Esophagus squamous epithelium (tissue), 5 donors: ENCODE measurements around the gene EML1. TPM values are rescaled to one million over a fixed set of nuclear protein-coding genes. Genes with fewer than 3 reads are reported as not detected.

Source experiments
- DNase-seq: peaks from one replicate; lab custom pipeline; 2025; lab: John Stamatoyannopoulos, UW
- H3K27ac ChIP-seq, 4 donors: fragments of 200-600 bp; sonication (generic); one replicate each; pipeline ENCODE4 v1.5.1; 2016 to 2019; ENCODE audit warnings: mild to moderate bottlenecking in 1 of 4
- H3K27me3 ChIP-seq, 4 donors: fragments of 200-600 bp; sonication (generic); 1 replicate in 3 of 4; 2 replicates in 1 of 4; pipeline versions ENCODE4 v1.5.1 to v1.6.0; 2017 to 2021; ENCODE audit warnings: antibody characterized with exemption in 1 of 4
- H3K36me3 ChIP-seq, 3 donors: fragments of 200-600 bp; sonication (generic); one replicate each; pipeline ENCODE4 v1.5.1; 2016 to 2019
- H3K4me1 ChIP-seq, 3 donors: fragments of 200-600 bp; sonication (generic); one replicate each; pipeline ENCODE4 v1.5.1; 2017 to 2019
- H3K4me3 ChIP-seq, 4 donors: fragments of 200-600 bp; sonication (generic); 1 replicate in 3 of 4; 2 replicates in 1 of 4; pipeline ENCODE4 v1.5.1; 2016 to 2019; ENCODE audit warnings: mild to moderate bottlenecking in 2 of 4, moderate library complexity in 1 of 4
- H3K9me3 ChIP-seq, 3 donors: fragments of 200-600 bp; sonication (generic); one replicate each; pipeline ENCODE4 v1.5.1; 2016 to 2019
- POLR2A ChIP-seq, 4 donors: fragments of 450-650 bp; IDR thresholded peaks; one replicate each; pipeline ENCODE4 v1.6.1; 2017; ENCODE audit warnings: antibody characterized with exemption in 4 of 4, mild to moderate bottlenecking in 4 of 4, moderate library complexity in 3 of 4
- WGBS, 2 donors: methylation state at CpG; one replicate each; pipeline ENCODE4 v1.1.5; 2018; 5-methylcytosine and 5-hydroxymethylcytosine counted together
- intact Hi-C: fragments of 100-400 bp; cut with DNase I; formaldehyde crosslinking; loops from one replicate; pipeline ENCODE4 v1.15.0; 2022
- total RNA-seq, 4 donors: library from RNA; depleted of rRNA; stranded (reverse); fragments of >200 nt; gene quantifications; one replicate each; pipeline ENCODE4 v1.1.0, GENCODE V29; 2016
- TF ChIP-seq, protein P1 (sequence below), 6 experiments: fragments of 450-650 bp in 4 of 6; fragments of 200-600 bp in 2 of 6; sonication (generic) in 2 of 6; IDR thresholded peaks; one replicate each; pipeline ENCODE4 v1.5.1; 2016 to 2019; ENCODE audit warnings: antibody characterized with exemption in 6 of 6, mild to moderate bottlenecking in 4 of 6, moderate library complexity in 4 of 6
- donor health status: DM: yes; HTN: yes; CAD: no.

Gene EML1
- total RNA-seq, 4 donors from 2014 or later, result 3.0 to 22.9 (median 9.4) TPM

DNA sequence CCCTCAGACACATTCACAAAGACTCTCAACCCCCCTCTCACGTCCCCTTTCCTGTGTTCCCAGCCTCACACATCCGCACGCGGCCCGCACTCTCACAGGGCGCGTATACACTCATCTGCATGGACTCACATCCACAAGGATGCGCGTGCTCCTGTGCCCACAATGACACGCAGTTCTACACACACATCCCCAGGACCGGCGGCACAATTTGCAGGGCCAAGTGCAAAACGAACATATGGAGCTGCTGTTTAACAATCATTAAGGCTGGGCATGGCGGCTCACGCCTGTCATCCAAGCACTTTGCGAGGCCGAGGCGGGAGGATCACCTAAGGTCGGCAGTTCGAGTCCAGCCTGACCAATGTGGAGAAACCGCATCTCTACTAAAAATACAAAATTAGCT, 36.4 kb upstream of the EML1 start:
- Histone ChIP-seq H3K36me3 (no peaks in the 10 kb centered on the region), H3K27ac (peak overlapping the region in 3 of 4 donors; percentile 70 to 87 (median 75)), H3K27me3 (peaks cover 0 to 22% (median 0%) of the 10 kb centered on the region in 4 donors), H3K4me1 (peaks cover 43 to 77% (median 65%) of the 10 kb centered on the region in 3 donors), H3K9me3 (no peaks in the 10 kb centered on the region), H3K4me3 (no peak overlapping the region)
- 87 to 92% methylated on average over 13 to 20 of the region's 21 CpGs for WGBS, 2 donors
- TF ChIP-seq POLR2A (IDR thresholded peaks at IDR 0.05), result no peak
- TF ChIP-seq, protein P1, sequence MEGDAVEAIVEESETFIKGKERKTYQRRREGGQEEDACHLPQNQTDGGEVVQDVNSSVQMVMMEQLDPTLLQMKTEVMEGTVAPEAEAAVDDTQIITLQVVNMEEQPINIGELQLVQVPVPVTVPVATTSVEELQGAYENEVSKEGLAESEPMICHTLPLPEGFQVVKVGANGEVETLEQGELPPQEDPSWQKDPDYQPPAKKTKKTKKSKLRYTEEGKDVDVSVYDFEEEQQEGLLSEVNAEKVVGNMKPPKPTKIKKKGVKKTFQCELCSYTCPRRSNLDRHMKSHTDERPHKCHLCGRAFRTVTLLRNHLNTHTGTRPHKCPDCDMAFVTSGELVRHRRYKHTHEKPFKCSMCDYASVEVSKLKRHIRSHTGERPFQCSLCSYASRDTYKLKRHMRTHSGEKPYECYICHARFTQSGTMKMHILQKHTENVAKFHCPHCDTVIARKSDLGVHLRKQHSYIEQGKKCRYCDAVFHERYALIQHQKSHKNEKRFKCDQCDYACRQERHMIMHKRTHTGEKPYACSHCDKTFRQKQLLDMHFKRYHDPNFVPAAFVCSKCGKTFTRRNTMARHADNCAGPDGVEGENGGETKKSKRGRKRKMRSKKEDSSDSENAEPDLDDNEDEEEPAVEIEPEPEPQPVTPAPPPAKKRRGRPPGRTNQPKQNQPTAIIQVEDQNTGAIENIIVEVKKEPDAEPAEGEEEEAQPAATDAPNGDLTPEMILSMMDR (IDR thresholded peaks at IDR 0.05), result no peak
- intact Hi-C loops, result no loop called here
- no peak for DNase-seq

DNA sequence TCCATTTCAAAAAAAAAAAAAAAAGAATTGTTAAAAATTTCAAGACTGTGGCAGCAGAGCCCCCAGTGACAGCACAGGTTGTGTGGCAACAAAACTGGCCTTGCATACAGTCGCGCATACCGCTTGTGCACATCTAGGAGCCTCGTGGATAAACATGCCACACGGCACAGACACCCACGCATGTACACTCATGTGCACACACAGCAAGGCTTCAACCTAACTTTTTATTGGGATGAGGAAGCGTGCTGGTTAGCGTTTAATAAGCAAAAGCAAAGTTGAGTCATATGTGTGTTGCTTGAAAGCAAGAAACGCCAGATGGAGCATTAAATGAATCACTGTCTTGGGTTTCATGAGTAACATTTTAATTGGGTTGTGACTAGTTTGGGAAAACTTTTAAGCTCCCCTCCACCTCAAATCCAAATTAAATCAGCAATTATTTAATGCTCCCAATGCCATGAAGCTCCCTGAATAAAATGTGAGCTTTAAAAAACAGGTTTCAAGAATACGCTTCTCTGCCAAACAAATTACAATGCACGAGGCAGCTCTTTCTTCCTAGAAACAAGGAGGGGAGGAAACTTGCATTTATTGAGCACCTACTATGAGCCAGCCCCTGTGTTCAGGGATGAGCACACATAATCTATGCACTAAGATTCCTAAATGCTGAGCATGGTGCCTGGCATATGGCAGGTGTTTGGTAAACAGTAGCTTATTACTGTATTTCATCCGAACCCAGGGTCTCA, 35.7 kb upstream of the EML1 start:
- intact Hi-C loops, result no loop called here
- Histone ChIP-seq H3K9me3 (no peaks in the 10 kb centered on the region), H3K4me3 (no peak overlapping the region), H3K27me3 (peaks cover 0 to 15% (median 0%) of the 10 kb centered on the region in 4 donors), H3K36me3 (no peaks in the 10 kb centered on the region), H3K27ac (peak overlapping the region; percentile 63 to 79 (median 72)), H3K4me1 (peaks cover 37 to 70% (median 60%) of the 10 kb centered on the region in 3 donors)
- DNase-seq, result no peak
- WGBS, 2 donors, result 40 to 45% methylated on average over 12 of the region's 12 CpGs
- TF ChIP-seq, protein P1 (IDR thresholded peaks at IDR 0.05), result no peak
- TF ChIP-seq POLR2A (IDR thresholded peaks at IDR 0.05), result no peak

DNA sequence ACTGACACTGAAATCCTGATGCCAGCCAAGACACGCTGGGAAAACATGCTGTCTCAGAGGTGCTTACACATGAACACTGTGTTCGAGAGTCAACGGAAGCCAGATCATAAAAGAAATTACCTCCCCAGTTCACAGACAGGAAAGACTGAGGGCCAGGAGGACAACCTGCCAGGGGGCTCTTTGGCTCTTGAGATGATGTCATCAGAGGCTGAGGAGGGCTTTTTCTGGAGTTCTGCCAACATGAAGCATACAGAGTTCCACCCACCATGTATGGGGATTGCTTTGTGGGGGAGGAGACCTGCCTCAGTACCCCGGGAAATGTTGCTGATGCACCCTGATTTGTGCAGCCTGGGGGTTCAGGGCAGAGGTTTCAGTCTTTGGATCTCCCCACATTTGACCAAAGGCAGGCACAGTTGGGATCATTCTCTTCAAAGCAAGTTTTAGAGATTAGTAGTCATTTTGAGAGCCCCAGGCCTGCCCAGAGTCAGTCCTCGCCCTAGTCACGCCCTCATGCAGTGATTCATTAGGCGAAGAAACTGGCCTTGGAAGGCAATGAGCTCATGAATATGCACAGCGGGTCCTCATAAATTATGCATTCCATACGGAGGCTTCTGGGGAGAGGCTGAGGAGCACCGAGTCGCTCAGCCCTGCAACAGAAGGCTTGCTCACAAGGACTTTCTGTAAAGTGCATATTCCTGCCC, 34.9 kb upstream of the EML1 start:
- intact Hi-C loops, result no loop called here
- Histone ChIP-seq H3K4me1 (peaks cover 31 to 63% (median 53%) of the 10 kb centered on the region in 3 donors), H3K36me3 (no peaks in the 10 kb centered on the region), H3K27ac (peak overlapping the region; percentile 63 to 79 (median 72)), H3K4me3 (no peak overlapping the region), H3K9me3 (no peaks in the 10 kb centered on the region), H3K27me3 (peaks cover 0 to 13% (median 0%) of the 10 kb centered on the region in 4 donors)
- WGBS, 2 donors, result 32 to 56% methylated on average over 8 to 10 of the region's 11 CpGs
- no peak for DNase-seq
- TF ChIP-seq POLR2A (IDR thresholded peaks at IDR 0.05), result no peak
- TF ChIP-seq, protein P1 (IDR thresholded peaks at IDR 0.05), result no peak

DNA sequence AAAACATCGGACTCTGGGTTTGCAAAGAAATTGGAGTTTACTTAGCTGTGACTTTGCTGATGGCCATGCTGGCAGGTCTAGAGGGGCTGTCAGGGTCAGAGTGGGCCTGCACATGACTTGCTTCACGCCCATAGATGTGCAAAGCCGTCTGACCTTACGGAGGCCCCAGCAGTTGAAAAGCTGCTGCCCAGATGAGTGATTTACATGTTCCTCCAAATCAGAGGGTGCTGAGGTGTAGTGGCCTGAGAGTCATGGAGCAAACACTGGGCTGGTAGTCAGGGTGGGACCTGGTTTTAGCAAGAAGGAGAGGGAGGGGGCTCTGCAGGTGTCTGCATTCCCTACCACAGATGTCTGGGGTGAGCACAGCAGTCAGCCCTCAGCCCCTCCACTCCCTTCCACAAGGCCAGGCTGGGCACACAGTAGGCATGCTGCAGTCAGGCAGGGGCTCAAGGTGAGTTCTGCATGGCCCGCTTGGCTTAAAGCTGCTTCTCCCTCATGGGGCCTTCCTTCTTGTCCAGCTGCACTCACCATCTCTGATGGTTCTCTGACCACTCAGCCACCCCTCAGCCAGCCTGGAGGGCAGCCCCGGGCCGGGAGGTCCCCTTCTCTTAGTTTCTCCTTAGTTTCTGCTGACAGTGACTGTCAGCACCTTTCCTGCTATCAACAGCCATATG, 34.2 kb upstream of the EML1 start:
- H3K9me3 ChIP-seq, result no peaks in the 10 kb centered on the region
- peak overlapping the region in 3 of 4 donors; percentile 19 to 75 (median 52) for H3K27ac ChIP-seq
- WGBS, 2 donors, result 64 to 85% methylated on average over 5 to 6 of the region's 7 CpGs
- TF ChIP-seq, protein P1 (IDR thresholded peaks at IDR 0.05), result no peak
- no peak for TF ChIP-seq POLR2A (IDR thresholded peaks at IDR 0.05)
- H3K36me3 ChIP-seq, result no peaks in the 10 kb centered on the region
- H3K4me1 ChIP-seq, result peaks cover 25 to 55% (median 45%) of the 10 kb centered on the region in 3 donors
- H3K4me3 ChIP-seq, result no peak overlapping the region
- no peak for DNase-seq
- intact Hi-C loops, result no loop called here
- peaks cover 0 to 6% (median 0%) of the 10 kb centered on the region in 4 donors for H3K27me3 ChIP-seq
